MCF 10A (cell line): Measurements from ENCODE around the gene AKNA. TPM values are rescaled to one million over a fixed set of nuclear protein-coding genes. Genes with fewer than 3 reads are reported as not detected.

ENCODE experiments used
- BruUV-seq: library from RNA; stranded (reverse); fragments of 400-500 nt; replicated peaks from 2 replicates; lab custom pipeline; 2021; lab: Mats Ljungman, UMichigan
- CTCF ChIA-PET: fragments of 300-600 bp; sonication (Branson Sonifier 250); formaldehyde crosslinking; extraction: SDS; loops from one replicate; lab custom pipeline; 2021; ENCODE audit warnings: antibody characterized with exemption, inconsistent platforms; lab: Yijun Ruan, JAX
- POLR2A ChIA-PET: fragments of 300-600, 350-650 bp; sonication (Branson Sonifier 250); formaldehyde crosslinking; extraction: SDS; loops from one replicate; lab custom pipeline; 2020; ENCODE audit warnings: antibody characterized with exemption, inconsistent platforms; lab: Yijun Ruan, JAX
- DNase-seq: peaks from one replicate; pipeline ENCODE4 v3.0.0-alpha.2; 2018; ENCODE audit not compliant: unreplicated experiment
- H3K27ac Mint-ChIP-seq: one replicate; pipeline ENCODE4 v1.8.0; 2022; ENCODE audit warnings: mild to moderate bottlenecking, low read depth, mixed read lengths; ENCODE audit not compliant: unreplicated experiment
- H3K27me3 Mint-ChIP-seq: one replicate; pipeline ENCODE4 v1.8.0; 2022; ENCODE audit warnings: mixed read lengths; ENCODE audit not compliant: insufficient read depth, unreplicated experiment
- H3K36me3 Mint-ChIP-seq: one replicate; pipeline ENCODE4 v1.8.0; 2022; ENCODE audit warnings: mild to moderate bottlenecking, moderate library complexity, mixed read lengths; ENCODE audit not compliant: insufficient read depth, unreplicated experiment
- H3K4me1 Mint-ChIP-seq: one replicate; pipeline ENCODE4 v1.8.0; 2022; ENCODE audit warnings: mixed read lengths; ENCODE audit not compliant: insufficient read depth, unreplicated experiment
- H3K4me3 Mint-ChIP-seq: one replicate; pipeline ENCODE4 v1.8.0; 2022; ENCODE audit warnings: mild to moderate bottlenecking, moderate library complexity, mixed read lengths; ENCODE audit not compliant: unreplicated experiment
- H3K9me3 Mint-ChIP-seq: one replicate; pipeline ENCODE4 v1.8.0; 2022; ENCODE audit warnings: mixed read lengths; ENCODE audit not compliant: unreplicated experiment
- intact Hi-C: fragments of 100-400 bp; cut with micrococcal nuclease; formaldehyde crosslinking; loops from 2 replicates; pipeline ENCODE4 v1.14.1; 2022
- total RNA-seq: library from RNA; stranded (reverse); gene quantifications from 2 replicates; pipeline ENCODE4 v1.2.3, GENCODE V29; 2022
- TF ChIP-seq, protein P1 (sequence below): fragments of 200-600 bp; IDR thresholded peaks from one replicate; pipeline ENCODE4 v1.8.0; 2022; ENCODE audit warnings: antibody characterized with exemption, mild to moderate bottlenecking; ENCODE audit not compliant: unreplicated experiment

The AKNA gene
- total RNA-seq, 1 experiment from 2014 or later, result 10.9 TPM

DNA sequence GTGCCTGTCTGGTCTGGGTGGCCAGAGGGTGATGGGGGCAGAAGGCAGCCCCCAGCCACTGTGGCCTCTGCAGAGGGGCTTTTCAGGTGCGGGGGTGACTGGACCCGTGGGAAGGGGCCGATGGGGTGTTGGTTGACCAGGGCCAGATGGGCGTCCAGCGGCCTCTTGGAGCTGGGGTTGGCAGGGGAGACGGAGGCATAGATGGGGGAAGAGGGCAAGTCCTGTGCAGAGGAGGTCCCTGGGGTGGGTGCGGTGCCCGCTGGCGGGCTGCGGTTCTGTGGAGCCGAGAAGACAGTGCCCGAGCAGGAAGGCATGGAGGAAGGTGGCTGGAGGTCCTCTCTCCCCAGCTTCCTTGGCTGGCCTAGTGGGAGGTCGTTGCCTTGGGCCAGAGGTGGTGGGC lies 18.7 kb upstream of the AKNA start:
- BruUV-seq, result no TSS peak
- DNase-seq, result no peak
- no peaks in the 10 kb centered on the region for H3K27me3 Mint-ChIP-seq
- ChIA-PET CTCF (interaction anchor here (0.5 to 8.0 kb wide), 51 partner anchors 8 to 1278 kb away, joined by 3 to 138 read pairs (median 5); partner anchors contain the start of gene TEX53), POLR2A (interaction anchor here (0.8 kb wide), 1 partner anchor 977 kb away, joined by 3 read pairs; no protein-coding TSS in a partner anchor)
- no peaks in the 10 kb centered on the region for H3K36me3 Mint-ChIP-seq
- H3K4me3 Mint-ChIP-seq, result no peak overlapping the region
- no peaks in the 10 kb centered on the region for H3K9me3 Mint-ChIP-seq
- intact Hi-C loops, result loop anchor here (5.0 kb wide), 2 partner anchors 506 to 1121 kb away; no protein-coding TSS in a partner anchor
- TF ChIP-seq, protein P1, sequence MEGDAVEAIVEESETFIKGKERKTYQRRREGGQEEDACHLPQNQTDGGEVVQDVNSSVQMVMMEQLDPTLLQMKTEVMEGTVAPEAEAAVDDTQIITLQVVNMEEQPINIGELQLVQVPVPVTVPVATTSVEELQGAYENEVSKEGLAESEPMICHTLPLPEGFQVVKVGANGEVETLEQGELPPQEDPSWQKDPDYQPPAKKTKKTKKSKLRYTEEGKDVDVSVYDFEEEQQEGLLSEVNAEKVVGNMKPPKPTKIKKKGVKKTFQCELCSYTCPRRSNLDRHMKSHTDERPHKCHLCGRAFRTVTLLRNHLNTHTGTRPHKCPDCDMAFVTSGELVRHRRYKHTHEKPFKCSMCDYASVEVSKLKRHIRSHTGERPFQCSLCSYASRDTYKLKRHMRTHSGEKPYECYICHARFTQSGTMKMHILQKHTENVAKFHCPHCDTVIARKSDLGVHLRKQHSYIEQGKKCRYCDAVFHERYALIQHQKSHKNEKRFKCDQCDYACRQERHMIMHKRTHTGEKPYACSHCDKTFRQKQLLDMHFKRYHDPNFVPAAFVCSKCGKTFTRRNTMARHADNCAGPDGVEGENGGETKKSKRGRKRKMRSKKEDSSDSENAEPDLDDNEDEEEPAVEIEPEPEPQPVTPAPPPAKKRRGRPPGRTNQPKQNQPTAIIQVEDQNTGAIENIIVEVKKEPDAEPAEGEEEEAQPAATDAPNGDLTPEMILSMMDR, result no peak
- H3K27ac Mint-ChIP-seq, result no peak overlapping the region
- H3K4me1 Mint-ChIP-seq, result peaks cover 11% of the 10 kb centered on the region

DNA sequence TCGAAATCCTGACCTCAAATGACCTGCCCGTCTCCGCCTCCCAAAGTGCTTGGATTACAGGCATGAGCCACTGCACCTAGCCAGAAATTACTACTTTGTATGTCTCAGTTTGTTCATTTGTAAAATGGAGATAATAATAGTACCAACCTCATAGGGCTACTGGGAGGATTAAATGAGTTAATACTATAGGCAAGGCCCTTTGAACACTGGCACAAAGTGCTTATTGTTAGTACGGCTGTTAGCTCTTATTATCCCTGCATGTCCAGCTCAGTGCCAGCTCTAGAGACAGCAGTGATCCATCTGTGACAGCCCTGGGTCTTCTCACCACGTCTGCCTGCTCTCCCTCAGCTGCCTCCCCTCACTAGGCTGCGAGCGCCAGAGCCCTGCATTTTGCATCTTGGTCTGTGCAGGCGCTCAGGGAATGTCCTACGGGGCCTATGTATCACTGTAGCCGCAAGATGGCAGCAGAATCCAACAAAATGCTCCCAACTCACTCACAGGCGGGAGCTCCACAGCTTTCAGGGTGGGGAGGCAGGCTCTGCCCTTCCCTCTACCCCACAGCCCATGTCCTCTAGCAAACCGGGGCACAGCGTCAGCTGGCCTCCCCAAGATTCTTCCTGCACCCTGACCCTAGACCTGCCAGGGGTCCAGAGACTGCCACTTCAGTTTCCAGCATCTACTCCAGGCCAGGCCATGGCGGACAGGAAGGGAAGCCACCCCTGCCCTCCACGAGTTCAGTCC lies 17.7 kb upstream of the AKNA start:
- POLR2A ChIA-PET, result interaction anchor here (0.7 to 1.4 kb wide), 2 partner anchors 9 to 248 kb away, joined by 3 to 10 read pairs; no protein-coding TSS in a partner anchor
- peak; percentile 84 for DNase-seq
- no peaks in the 10 kb centered on the region for H3K27me3 Mint-ChIP-seq

DNA sequence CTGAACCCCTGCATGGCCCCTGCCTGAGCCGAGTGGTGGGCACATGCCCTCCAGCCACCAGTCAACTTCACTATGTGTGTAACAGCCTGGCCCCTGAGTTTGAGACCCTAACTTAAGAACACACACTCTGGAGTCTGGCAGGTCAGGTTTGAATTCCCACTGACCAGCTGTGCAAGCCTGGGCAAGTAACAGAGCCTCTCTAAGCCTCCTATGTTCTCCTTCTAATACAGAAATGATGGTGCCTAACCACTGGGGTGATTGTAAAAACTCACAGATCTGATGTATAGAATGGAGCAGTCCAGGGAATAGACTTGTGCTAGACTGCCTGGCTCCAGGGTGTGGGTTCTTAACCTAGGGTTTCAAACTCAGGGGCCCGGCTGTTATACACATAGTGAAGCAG lies 16.7 kb upstream of the AKNA start:
- ChIA-PET CTCF (interaction anchor here (0.6 to 8.0 kb wide), 33 partner anchors 10 to 961 kb away, joined by 3 to 138 read pairs (median 6); partner anchors contain the start of gene TEX53), POLR2A (no interaction called here)
- no peak overlapping the region for H3K4me3 Mint-ChIP-seq
- H3K27me3 Mint-ChIP-seq, result no peaks in the 10 kb centered on the region
- peak overlapping the region; percentile 27 for H3K27ac Mint-ChIP-seq
- intact Hi-C loops, result loop anchor here (2.0 kb wide), 1 partner anchor 334 kb away; no protein-coding TSS in a partner anchor
- peaks cover 8% of the 10 kb centered on the region for H3K4me1 Mint-ChIP-seq
- no TSS peak for BruUV-seq
- no peaks in the 10 kb centered on the region for H3K36me3 Mint-ChIP-seq
- TF ChIP-seq, protein P1, result no peak
- DNase-seq, result no peak
- no peaks in the 10 kb centered on the region for H3K9me3 Mint-ChIP-seq

More for the DNA sequence above, 17.7 kb upstream of the AKNA start:
- Mint-ChIP-seq H3K36me3 (no peaks in the 10 kb centered on the region), H3K4me1 (peaks cover 11% of the 10 kb centered on the region), H3K4me3 (no peak overlapping the region), H3K27ac (no peak overlapping the region), H3K9me3 (no peaks in the 10 kb centered on the region)
- TF ChIP-seq, protein P1, result peak; percentile 83
- BruUV-seq, result no TSS peak
- CTCF ChIA-PET, result interaction anchor here (0.5 to 8.0 kb wide), 73 partner anchors 9 to 1722 kb away, joined by 3 to 138 read pairs (median 5); partner anchors contain the start of gene TEX53
- intact Hi-C loops, result loop anchor here (1.0 to 5.0 kb wide), 6 partner anchors 66 to 1122 kb away; no protein-coding TSS in a partner anchor

DNA sequence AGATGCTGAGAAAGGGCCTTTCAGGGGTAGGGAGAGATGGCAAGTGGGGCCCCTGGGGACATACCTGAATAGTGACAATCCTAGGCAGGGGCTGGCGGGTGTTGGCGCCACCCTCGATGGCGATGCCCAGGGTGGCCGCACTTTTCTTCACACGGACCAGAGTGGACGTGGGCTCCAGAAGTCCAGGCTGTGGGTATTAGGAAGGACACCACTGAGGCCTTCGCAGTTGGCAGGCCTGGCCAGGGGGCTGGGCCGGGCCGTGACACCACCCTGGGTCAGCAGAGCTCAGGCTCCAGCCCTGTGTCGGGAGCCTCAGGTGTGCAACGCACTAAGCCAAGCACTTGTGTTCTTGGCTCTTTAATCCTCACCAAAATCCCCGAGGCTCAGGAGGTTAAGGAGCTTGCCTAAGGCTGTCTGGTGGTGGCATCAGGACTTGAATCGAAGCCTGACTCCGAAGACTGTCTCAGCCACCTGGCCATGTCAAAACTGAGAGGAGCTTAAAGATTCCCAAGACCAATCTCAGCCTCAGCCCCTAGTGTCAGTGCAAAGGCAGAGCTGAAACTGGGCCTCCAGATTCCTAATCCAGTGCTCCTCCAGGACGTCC lies 15.5 kb upstream of the AKNA start:
- no TSS peak for BruUV-seq

More for the DNA sequence above, 15.5 kb upstream of the AKNA start:
- intact Hi-C loops, result no loop called here
- Mint-ChIP-seq H3K4me1 (peaks cover 6% of the 10 kb centered on the region), H3K27me3 (no peaks in the 10 kb centered on the region), H3K9me3 (no peaks in the 10 kb centered on the region), H3K4me3 (no peak overlapping the region), H3K27ac (no peak overlapping the region), H3K36me3 (no peaks in the 10 kb centered on the region)
- TF ChIP-seq, protein P1, result no peak
- no peak for DNase-seq
- ChIA-PET CTCF (interaction anchor here (0.6 to 8.0 kb wide), 15 partner anchors 8 to 602 kb away, joined by 3 to 138 read pairs (median 4); no protein-coding TSS in a partner anchor), POLR2A (interaction anchor here (0.6 kb wide), 1 partner anchor 332 kb away, joined by 3 read pairs; no protein-coding TSS in a partner anchor)
